H1 (cell line): ENCODE data around the gene DAB2IP. TPM values are rescaled to one million over a fixed set of nuclear protein-coding genes. Genes with fewer than 3 reads are reported as not detected.
A peak's percentile ranks its signal among the peaks of the same experiment; 100 is the strongest.

ENCODE experiments used
- CTCF ChIA-PET: fragments of 300-600 bp; sonication (Branson Sonifier 250); formaldehyde crosslinking; loops from one replicate; lab custom pipeline; 2021; ENCODE audit not compliant: partially characterized antibody; lab: Charles Lee
- POLR2A ChIA-PET: fragments of 300-600 bp; sonication (Branson Sonifier 250); formaldehyde crosslinking; loops from one replicate; lab custom pipeline; 2021; ENCODE audit warnings: inconsistent platforms; ENCODE audit not compliant: partially characterized antibody; lab: Charles Lee
- DNase-seq, 2 experiments: peaks; one replicate each; pipeline versions ENCODE4 v3.0.0 to v3.0.0-alpha.2; 2010 to 2022; ENCODE audit warnings: low spot score in 2 of 2, low read depth in 1 of 2, mixed read lengths in 1 of 2
- FAIRE-seq: peaks from 2 replicates; lab custom pipeline; 2011; peaks lifted over from hg19 to GRCh38; lab: Jason Lieb, UNC
- H2AFZ ChIP-seq: 2 replicates; pipeline ENCODE4 v1.8.1; 2012; ENCODE audit warnings: low read length, inconsistent platforms
- H2AK5ac ChIP-seq: 2 replicates; pipeline ENCODE4 v1.6.1; 2013; ENCODE audit warnings: low read depth, low read length
- H2BK120ac ChIP-seq: replicated peaks from 2 replicates; pipeline ENCODE3; 2013; ENCODE audit warnings: low read depth, low read length, inconsistent platforms
- H2BK12ac ChIP-seq: 2 replicates; pipeline ENCODE4 v1.6.1; 2013; ENCODE audit warnings: low read depth, low read length
- H2BK15ac ChIP-seq: 2 replicates; pipeline ENCODE4 v1.6.1; 2013; ENCODE audit warnings: low read length
- H2BK20ac ChIP-seq: 2 replicates; pipeline ENCODE4 v1.6.1; 2013; ENCODE audit warnings: low read length
- H2BK5ac ChIP-seq: 2 replicates; pipeline ENCODE4 v1.6.1; 2013; ENCODE audit warnings: low read depth, low read length
- H3K14ac ChIP-seq: 2 replicates; pipeline ENCODE4 v1.6.1; 2013; ENCODE audit warnings: inconsistent platforms; ENCODE audit not compliant: insufficient read length
- H3K18ac ChIP-seq: 2 replicates; pipeline ENCODE4 v1.6.1; 2013; ENCODE audit warnings: low read length; ENCODE audit errors: extremely low read depth
- H3K23ac ChIP-seq: 2 replicates; pipeline ENCODE4 v1.6.1; 2013; ENCODE audit warnings: inconsistent platforms; ENCODE audit not compliant: insufficient read length
- H3K23me2 ChIP-seq: 2 replicates; pipeline ENCODE4 v1.6.1; 2013; ENCODE audit warnings: low read depth, low read length
- H3K27ac ChIP-seq: 2 replicates; pipeline ENCODE4 v1.6.1; 2011; ENCODE audit warnings: low read depth, low read length, inconsistent platforms
- H3K27me3 ChIP-seq, 4 experiments: replicated peaks in 1 of 4; 1 replicate in 1 of 4; 2 replicates in 3 of 4; pipeline versions ENCODE4 v1.6.1 to v1.8.1; 2011 to 2013; ENCODE audit warnings: low read length in 3 of 4, mild to moderate bottlenecking in 3 of 4, inconsistent platforms in 2 of 4, mixed read lengths in 2 of 4, moderate library complexity in 1 of 4; ENCODE audit not compliant: control insufficient read depth in 3 of 4, insufficient read depth in 3 of 4; ENCODE audit errors: extremely low read depth in 1 of 4
- H3K36me3 ChIP-seq, 4 experiments: 2 replicates each; pipeline versions ENCODE4 v1.6.1 to v1.8.1; 2011 to 2013; ENCODE audit warnings: mild to moderate bottlenecking in 4 of 4, low read length in 3 of 4, moderate library complexity in 2 of 4, control low read depth in 1 of 4, inconsistent platforms in 1 of 4; ENCODE audit not compliant: insufficient read depth in 4 of 4, control insufficient read depth in 2 of 4
- H3K4ac ChIP-seq: replicated peaks from 2 replicates; pipeline ENCODE3; 2013; ENCODE audit warnings: low read length, low read depth, mixed read lengths, inconsistent platforms; ENCODE audit not compliant: insufficient read length
- H3K4me1 ChIP-seq, 4 experiments: replicated peaks in 1 of 4; 1 replicate in 1 of 4; 2 replicates in 3 of 4; pipeline versions ENCODE4 v1.6.1 to v1.8.1; 2011 to 2013; ENCODE audit warnings: low read length in 3 of 4, inconsistent platforms in 2 of 4, mixed read lengths in 1 of 4; ENCODE audit not compliant: insufficient read depth in 4 of 4, control insufficient read depth in 3 of 4
- H3K4me2 ChIP-seq, 2 experiments: 2 replicates each; pipeline versions ENCODE4 v1.6.1 to v1.8.1; 2011 to 2013; ENCODE audit warnings: low read depth in 2 of 2, low read length in 2 of 2, control low read depth in 1 of 2, inconsistent platforms in 1 of 2, mild to moderate bottlenecking in 1 of 2; ENCODE audit not compliant: insufficient read depth in 1 of 2
- H3K4me3 ChIP-seq, 4 experiments: fragments of 200-600, 300-600 bp in 1 of 4; sonication (generic), shearing (Covaris generic), sonication (Bioruptor Twin) in 1 of 4; 2 replicates each; pipeline versions ENCODE4 v1.5.1 to v1.8.1; 2011 to 2016; ENCODE audit warnings: low read length in 4 of 4, low read depth in 3 of 4, control low read depth in 2 of 4, inconsistent platforms in 2 of 4, mild to moderate bottlenecking in 2 of 4, mixed read lengths in 1 of 4, moderate library complexity in 1 of 4; ENCODE audit not compliant: insufficient read depth in 2 of 4; ENCODE audit errors: extremely low read depth in 1 of 4
- H3K56ac ChIP-seq: replicated peaks from 2 replicates; pipeline ENCODE3; 2013; ENCODE audit warnings: low read depth, mild to moderate bottlenecking, mixed read lengths, low read length, inconsistent platforms; ENCODE audit not compliant: insufficient read length
- H3K79me1 ChIP-seq: 2 replicates; pipeline ENCODE4 v1.6.1; 2013; ENCODE audit warnings: low read depth, low read length, control low read depth
- H3K79me2 ChIP-seq, 2 experiments: 2 replicates each; pipeline versions ENCODE4 v1.6.1 to v1.8.1; 2012 to 2013; ENCODE audit warnings: low read length in 2 of 2, mild to moderate bottlenecking in 2 of 2, inconsistent platforms in 1 of 2; ENCODE audit not compliant: insufficient read depth in 2 of 2, control insufficient read depth in 1 of 2
- H3K9ac ChIP-seq, 4 experiments: replicated peaks in 1 of 4; 1 replicate in 1 of 4; 2 replicates in 3 of 4; pipeline versions ENCODE4 v1.6.1 to v1.8.1; 2011 to 2013; ENCODE audit warnings: low read depth in 3 of 4, low read length in 3 of 4, control low read depth in 2 of 4, mild to moderate bottlenecking in 2 of 4, moderate library complexity in 2 of 4, inconsistent platforms in 1 of 4; ENCODE audit errors: extremely low read depth in 1 of 4
- H3K9me3 ChIP-seq, 2 experiments: 2 replicates each; pipeline versions ENCODE4 v1.6.1 to v1.8.1; 2012 to 2013; ENCODE audit warnings: mild to moderate bottlenecking in 2 of 2, moderate library complexity in 2 of 2, control low read depth in 1 of 2, inconsistent platforms in 1 of 2, low read depth in 1 of 2, low read length in 1 of 2, mixed read lengths in 1 of 2; ENCODE audit not compliant: insufficient read depth in 2 of 2
- H4K20me1 ChIP-seq, 2 experiments: replicated peaks in 1 of 2; 2 replicates each; pipeline versions ENCODE3 to v1.8.1; 2011 to 2013; ENCODE audit warnings: inconsistent platforms in 2 of 2, low read length in 2 of 2, mild to moderate bottlenecking in 1 of 2; ENCODE audit not compliant: insufficient read depth in 2 of 2, control insufficient read depth in 1 of 2
- H4K5ac ChIP-seq: 2 replicates; pipeline ENCODE4 v1.6.1; 2013; ENCODE audit warnings: low read length, low read depth, mixed read lengths, inconsistent platforms; ENCODE audit not compliant: insufficient read length
- H4K8ac ChIP-seq: 2 replicates; pipeline ENCODE4 v1.8.0; 2013; ENCODE audit warnings: mild to moderate bottlenecking, moderate library complexity, low read length, inconsistent platforms; ENCODE audit not compliant: insufficient read depth; ENCODE audit errors: extremely low read depth
- H4K91ac ChIP-seq: replicated peaks from 2 replicates; pipeline ENCODE3; 2013; ENCODE audit warnings: low read length, mixed read lengths, inconsistent platforms; ENCODE audit not compliant: insufficient read length
- CTCF ChIP-seq, 3 experiments: IDR thresholded peaks; 1 replicate in 2 of 3; 2 replicates in 1 of 3; pipeline versions ENCODE4 v1.5.1 to v1.6.1; 2011; ENCODE audit warnings: low read length in 3 of 3, mild to moderate bottlenecking in 3 of 3, inconsistent platforms in 2 of 3, low read depth in 1 of 3, moderate library complexity in 1 of 3; ENCODE audit not compliant: insufficient read depth in 1 of 3; ENCODE audit errors: control extremely low read depth in 1 of 3
- JUND ChIP-seq: IDR thresholded peaks from 2 replicates; pipeline ENCODE4 v1.6.1; 2011; ENCODE audit warnings: mild to moderate bottlenecking, improper control_type of control experiment, low read length
- KDM1A ChIP-seq: fragments of 200-600, 300-600 bp; sonication (generic); IDR thresholded peaks from 2 replicates; pipeline ENCODE4 v1.7.1; 2016; ENCODE audit warnings: mild to moderate bottlenecking, low read length, borderline replicate concordance
- MAFK ChIP-seq: IDR thresholded peaks from 2 replicates; pipeline ENCODE4 v1.6.1; 2012; ENCODE audit warnings: low read depth, mild to moderate bottlenecking, improper control_type of control experiment, low read length
- SUZ12 ChIP-seq: fragments of 200-600 bp; sonication (generic); IDR thresholded peaks from 2 replicates; pipeline ENCODE4 v1.6.1; 2012; ENCODE audit warnings: mild to moderate bottlenecking, inconsistent platforms, low read length, moderate library complexity, mixed read lengths
- USF2 ChIP-seq: IDR thresholded peaks from 2 replicates; pipeline ENCODE4 v1.6.1; 2011; ENCODE audit warnings: low read length, improper control_type of control experiment
- WGBS, 2 experiments: shearing (Covaris generic) in 1 of 2; methylation state at CpG; one replicate each; pipeline versions ENCODE4 v1.1.6 to v1.1.7; 2013 to 2015; ENCODE audit warnings: low lambda C conversion rate in 2 of 2, mixed read lengths in 2 of 2, inconsistent platforms in 1 of 2, low coverage in 1 of 2, missing lambda C conversion rate in 1 of 2; ENCODE audit not compliant: insufficient replicate concordance in 2 of 2, insufficient coverage in 1 of 2, insufficient read length in 1 of 2; ENCODE audit errors: extremely low coverage in 1 of 2, missing lambda C conversion rate in 1 of 2; 5-methylcytosine and 5-hydroxymethylcytosine counted together
- polyA plus RNA-seq, 7 experiments: library from polyadenylated mRNA; depleted of rRNA in 3 of 7; stranded (reverse) in 5 of 7; unstranded in 2 of 7; fragments of >200 nt in 5 of 7; fragments of 200-250 nt in 2 of 7; gene quantifications; 1 replicate in 5 of 7; 2 replicates in 1 of 7; 4 replicates in 1 of 7; pipeline versions ENCODE4 v1.2.1 to v1.2.3, GENCODE V29; 2011 to 2013; ENCODE audit warnings: missing spikeins in 2 of 7, mixed read lengths in 2 of 7
- total RNA-seq: library from RNA; stranded (reverse); fragmentation: NEBNext Ultra II Directional; extraction: Animal tissue kit (Norgen Biotek cat#: 25700); gene quantifications from 2 replicates; pipeline ENCODE4 v1.2.1, GENCODE V29; 2021

Gene DAB2IP
- total and polyA plus RNA-seq, 2 of the 8 experiments (the other 6 are each of a cell fraction or from before 2014, with no cell fraction given) = 19.7 to 39.5 TPM

GRCh38 chr9:121640491-121641223 is 10.8 kb upstream of the DAB2IP start:
- Histone ChIP-seq H3K27ac (no peak overlapping the region), H3K23ac (no peak overlapping the region), H3K9me3 (no peaks in the 10 kb centered on the region), H2BK20ac (no peak overlapping the region), H3K23me2 (no peaks in the 10 kb centered on the region), H3K4me2 (no peak overlapping the region), H3K4ac (no peak overlapping the region), H2BK120ac (no peak overlapping the region), H4K91ac (no peak overlapping the region), H2BK15ac (no peak overlapping the region), H3K79me2 (no peaks in the 10 kb centered on the region; a peak in 1 of 4 replicates), H3K56ac (no peak overlapping the region), H2BK5ac (no peak overlapping the region), H2AFZ (no peak overlapping the region), H3K4me3 (no peak overlapping the region), H3K79me1 (peaks cover 3% of the 10 kb centered on the region; the same call in 1 of the 2 replicates), H3K27me3 (no peaks in the 10 kb centered on the region), H4K5ac (no peak overlapping the region), H2AK5ac (no peak overlapping the region), H3K14ac (no peak overlapping the region), H3K9ac (no peak overlapping the region; a peak in 1 of 7 replicates), H3K18ac (no peak overlapping the region), H3K4me1 (peaks cover 0 to 18% (median 9%) of the 10 kb centered on the region in 4 experiments; a peak in 5 of 7 replicates), H4K8ac (no peak overlapping the region), H3K36me3 (no peaks in the 10 kb centered on the region), H2BK12ac (no peak overlapping the region), H4K20me1 (peaks cover 3 to 8% of the 10 kb centered on the region in 2 experiments)
- ChIA-PET CTCF (interaction anchor here (0.6 to 24.2 kb wide), 31 partner anchors 9 to 349 kb away, joined by 3 to 670 read pairs (median 5); no protein-coding TSS in a partner anchor), POLR2A (interaction anchor here (0.5 to 1.2 kb wide), 2 partner anchors 8 to 51 kb away, joined by 3 read pairs; no protein-coding TSS in a partner anchor)
- FAIRE-seq = no peak
- TF ChIP-seq USF2 (no peak), JUND (no peak), KDM1A (0 out of 2 replicates have a peak, but pooled peaks have one; percentile 45), MAFK (no peak), SUZ12 (no peak), CTCF (IDR thresholded peaks at IDR 0.05; ENCODE audit: control extremely low read depth in 1 of 3, insufficient read depth in 1 of 3, low read depth in 1 of 3, low read length in 3 of 3) (no peak)
- DNase-seq = no peak
- 84% methylated on average over 2 of the region's 2 CpGs; no CpG with 5 or more reads in 1 of the 2 experiments for WGBS, 2 experiments
